Karpas-422 (cell line): ENCODE data around the gene ITPKB. TPM values are rescaled to one million over a fixed set of nuclear protein-coding genes. Genes with fewer than 3 reads are reported as not detected.

Source experiments
- DNase-seq: peaks from one replicate; pipeline ENCODE4 v3.0.0-alpha.2; 2015
- H2AFZ ChIP-seq: fragments of 200-600 bp; sonication (generic); 2 replicates; pipeline ENCODE4 v1.6.1; 2014; ENCODE audit warnings: antibody characterized with exemption, low read length, mixed read lengths
- H3K27ac ChIP-seq: fragments of 200-600 bp; sonication (generic); 2 replicates; pipeline ENCODE4 v1.5.1; 2014; ENCODE audit warnings: mild to moderate bottlenecking, low read length, moderate library complexity
- H3K27me3 ChIP-seq: fragments of 200-600 bp; sonication (generic); 2 replicates; pipeline ENCODE4 v1.6.1; 2014; ENCODE audit warnings: low read length, mixed read lengths
- H3K36me3 ChIP-seq: fragments of 200-600 bp; sonication (generic); 2 replicates; pipeline ENCODE4 v1.6.1; 2014; ENCODE audit warnings: low read length, mixed read lengths; ENCODE audit not compliant: insufficient read depth
- H3K4me1 ChIP-seq: fragments of 200-600 bp; sonication (generic); 2 replicates; pipeline ENCODE4 v1.6.1; 2014; ENCODE audit warnings: mild to moderate bottlenecking, low read length, mixed read lengths
- H3K4me2 ChIP-seq: fragments of 200-600 bp; sonication (generic); 2 replicates; pipeline ENCODE4 v1.6.1; 2014; ENCODE audit warnings: low read length, low read depth, mild to moderate bottlenecking; ENCODE audit not compliant: poor library complexity, severe bottlenecking
- H3K4me3 ChIP-seq: fragments of 200-600 bp; sonication (generic); 2 replicates; pipeline ENCODE4 v1.5.1; 2014; ENCODE audit warnings: mild to moderate bottlenecking, antibody characterized with exemption, low read length, mixed read lengths
- H3K79me2 ChIP-seq: fragments of 200-600 bp; sonication (generic); 2 replicates; pipeline ENCODE4 v1.6.1; 2014; ENCODE audit warnings: mild to moderate bottlenecking, low read length, mixed read lengths
- H3K9ac ChIP-seq: fragments of 200-600 bp; sonication (generic); 2 replicates; pipeline ENCODE4 v1.6.0; 2014; ENCODE audit warnings: low read length
- H3K9me2 ChIP-seq: fragments of 200-600 bp; sonication (generic), shearing (Covaris generic); replicated peaks from 2 replicates; pipeline ENCODE4 v1.6.0; 2014; ENCODE audit warnings: mild to moderate bottlenecking, low read length, moderate library complexity; ENCODE audit not compliant: insufficient read depth
- H3K9me3 ChIP-seq: fragments of 300-700, 200-600 bp; sonication (generic); 2 replicates; pipeline ENCODE4 v1.6.1; 2014; ENCODE audit warnings: low read length, mixed read lengths
- H4K20me1 ChIP-seq: fragments of 200-600 bp; sonication (generic); 2 replicates; pipeline ENCODE4 v1.6.1; 2014; ENCODE audit warnings: mild to moderate bottlenecking, antibody characterized with exemption, low read length, low read depth; ENCODE audit not compliant: insufficient read depth
- total RNA-seq: library from RNA; depleted of rRNA; stranded (reverse); fragments of >200 nt; shearing (Covaris generic); gene quantifications from 2 replicates; pipeline ENCODE4 v1.2.3, GENCODE V29; 2014; ENCODE audit warnings: low replicate concordance

The ITPKB gene
- total RNA-seq, 1 experiment from 2014 or later, result 79.0 TPM

- no peak for DNase-seq
- no peak overlapping the region for H2AFZ ChIP-seq
- no peaks in the 10 kb centered on the region for H3K79me2 ChIP-seq
- peaks cover 20% of the 10 kb centered on the region for H3K4me1 ChIP-seq
- H3K9ac ChIP-seq, result no peak overlapping the region
- H3K9me3 ChIP-seq, result no peaks in the 10 kb centered on the region
- no peaks in the 10 kb centered on the region for H4K20me1 ChIP-seq
- H3K4me2 ChIP-seq, result no peak overlapping the region
- H3K27ac ChIP-seq, result no peak overlapping the region
- H3K27me3 ChIP-seq, result no peaks in the 10 kb centered on the region
- H3K36me3 ChIP-seq, result no peaks in the 10 kb centered on the region
- no peaks in the 10 kb centered on the region for H3K9me2 ChIP-seq
- H3K4me3 ChIP-seq, result no peak overlapping the region
These were observed 25.5 kb upstream of the ITPKB start for GRCh38 chr1:226764533-226764932.

GRCh38 chr1:226763905-226764264 lies 24.8 kb upstream of the ITPKB start:
- no peaks in the 10 kb centered on the region for H3K9me2 ChIP-seq
- no peak overlapping the region for H2AFZ ChIP-seq
- H3K4me2 ChIP-seq, result no peak overlapping the region
- no peak for DNase-seq
- no peaks in the 10 kb centered on the region for H3K79me2 ChIP-seq
- H3K36me3 ChIP-seq, result no peaks in the 10 kb centered on the region
- H3K4me3 ChIP-seq, result no peak overlapping the region
- no peak overlapping the region for H3K9ac ChIP-seq
- no peak overlapping the region for H3K27ac ChIP-seq
- H4K20me1 ChIP-seq, result no peaks in the 10 kb centered on the region
- no peaks in the 10 kb centered on the region for H3K27me3 ChIP-seq
- H3K9me3 ChIP-seq, result no peaks in the 10 kb centered on the region
- H3K4me1 ChIP-seq, result peaks cover 20% of the 10 kb centered on the region

- Histone ChIP-seq H3K27me3 (no peaks in the 10 kb centered on the region), H3K79me2 (no peaks in the 10 kb centered on the region), H4K20me1 (no peaks in the 10 kb centered on the region), H3K4me3 (no peak overlapping the region), H3K9me3 (no peaks in the 10 kb centered on the region), H3K4me2 (no peak overlapping the region), H3K36me3 (no peaks in the 10 kb centered on the region), H3K9me2 (no peaks in the 10 kb centered on the region), H3K27ac (no peak overlapping the region), H3K4me1 (peaks cover 20% of the 10 kb centered on the region), H3K9ac (no peak overlapping the region), H2AFZ (no peak overlapping the region)
- no peak for DNase-seq
These were observed 24.2 kb upstream of the ITPKB start for GRCh38 chr1:226762988-226763904.

- no peaks in the 10 kb centered on the region for H3K9me2 ChIP-seq
- no peak overlapping the region for H3K4me2 ChIP-seq
- no peak for DNase-seq
- H3K36me3 ChIP-seq, result no peaks in the 10 kb centered on the region
- no peak overlapping the region for H2AFZ ChIP-seq
- peaks cover 19% of the 10 kb centered on the region for H3K4me1 ChIP-seq
- H3K79me2 ChIP-seq, result no peaks in the 10 kb centered on the region
- H3K9me3 ChIP-seq, result no peaks in the 10 kb centered on the region
- H3K9ac ChIP-seq, result no peak overlapping the region
- H3K27ac ChIP-seq, result no peak overlapping the region
- H3K4me3 ChIP-seq, result no peak overlapping the region
- H4K20me1 ChIP-seq, result no peaks in the 10 kb centered on the region
- no peaks in the 10 kb centered on the region for H3K27me3 ChIP-seq
These were observed 23.0 kb upstream of the ITPKB start for GRCh38 chr1:226762055-226762454.

- no peaks in the 10 kb centered on the region for H4K20me1 ChIP-seq
- DNase-seq, result no peak
- no peaks in the 10 kb centered on the region for H3K9me3 ChIP-seq
- H3K27ac ChIP-seq, result no peak overlapping the region
- H3K27me3 ChIP-seq, result no peaks in the 10 kb centered on the region
- no peak overlapping the region for H3K9ac ChIP-seq
- H3K79me2 ChIP-seq, result no peaks in the 10 kb centered on the region
- H3K9me2 ChIP-seq, result no peaks in the 10 kb centered on the region
- no peaks in the 10 kb centered on the region for H3K36me3 ChIP-seq
- H3K4me3 ChIP-seq, result no peak overlapping the region
- H3K4me1 ChIP-seq, result peaks cover 12% of the 10 kb centered on the region
- H2AFZ ChIP-seq, result no peak overlapping the region
- H3K4me2 ChIP-seq, result no peak overlapping the region
These were observed 22.2 kb upstream of the ITPKB start for GRCh38 chr1:226761322-226761721.

GRCh38 chr1:226754793-226755533 lies 15.9 kb upstream of the ITPKB start:
- H4K20me1 ChIP-seq, result no peaks in the 10 kb centered on the region
- H3K79me2 ChIP-seq, result no peaks in the 10 kb centered on the region
- no peak overlapping the region for H3K9ac ChIP-seq
- H3K4me2 ChIP-seq, result no peak overlapping the region
- no peaks in the 10 kb centered on the region for H3K27me3 ChIP-seq
- no peaks in the 10 kb centered on the region for H3K9me2 ChIP-seq
- H3K27ac ChIP-seq, result no peak overlapping the region
- H3K4me3 ChIP-seq, result no peak overlapping the region
- no peak overlapping the region for H2AFZ ChIP-seq
- no peaks in the 10 kb centered on the region for H3K9me3 ChIP-seq
- no peaks in the 10 kb centered on the region for H3K36me3 ChIP-seq
- 0 out of 2 replicates have a peak, but pooled peaks cover 2% of the 10 kb centered on the region for H3K4me1 ChIP-seq
- no peak for DNase-seq

GRCh38 chr1:226754097-226754496 lies 15.0 kb upstream of the ITPKB start:
- H3K79me2 ChIP-seq, result no peaks in the 10 kb centered on the region
- no peak overlapping the region for H2AFZ ChIP-seq
- no peak overlapping the region for H3K9ac ChIP-seq
- H3K4me1 ChIP-seq, result peaks cover 9% of the 10 kb centered on the region
- no peaks in the 10 kb centered on the region for H3K9me3 ChIP-seq
- H3K27me3 ChIP-seq, result no peaks in the 10 kb centered on the region
- no peak overlapping the region for H3K27ac ChIP-seq
- H3K36me3 ChIP-seq, result no peaks in the 10 kb centered on the region
- DNase-seq, result no peak
- H3K4me2 ChIP-seq, result no peak overlapping the region
- H4K20me1 ChIP-seq, result no peaks in the 10 kb centered on the region
- H3K9me2 ChIP-seq, result no peaks in the 10 kb centered on the region
- no peak overlapping the region for H3K4me3 ChIP-seq

- Histone ChIP-seq H3K36me3 (no peaks in the 10 kb centered on the region), H3K9ac (no peak overlapping the region), H3K27me3 (no peaks in the 10 kb centered on the region), H2AFZ (no peak overlapping the region), H3K9me2 (no peaks in the 10 kb centered on the region), H3K79me2 (no peaks in the 10 kb centered on the region), H3K4me2 (no peak overlapping the region), H4K20me1 (no peaks in the 10 kb centered on the region), H3K27ac (no peak overlapping the region), H3K9me3 (no peaks in the 10 kb centered on the region), H3K4me1 (peaks cover 9% of the 10 kb centered on the region), H3K4me3 (no peak overlapping the region)
- DNase-seq, result no peak
These were observed 12.6 kb upstream of the ITPKB start for GRCh38 chr1:226751703-226752102.
